GM10248 (cell line): ENCODE results near the gene KIF19.
"Not testable (repeated sequence)": the region's sequence is repeated elsewhere in the genome, so short reads cannot be mapped to it uniquely, and the experiment has no call there.

ENCODE experiments used
- CTCF ChIA-PET: fragments of 300-600 bp; sonication (Branson Sonifier 250); formaldehyde crosslinking; extraction: SDS; loops from one replicate; lab custom pipeline; 2021; ENCODE audit warnings: antibody characterized with exemption; lab: Yijun Ruan, JAX
- POLR2A ChIA-PET: fragments of 350-650 bp; sonication (Branson Sonifier 250); formaldehyde crosslinking; extraction: SDS; loops from one replicate; lab custom pipeline; 2020; ENCODE audit warnings: antibody characterized with exemption; lab: Yijun Ruan, JAX
- DNase-seq: peaks from one replicate; pipeline ENCODE4 v3.0.0; 2012; ENCODE audit errors: extremely low spot score
- TF ChIP-seq, protein P1 (sequence below): IDR thresholded peaks from 2 replicates; pipeline ENCODE4 v1.5.1; 2012; ENCODE audit warnings: mild to moderate bottlenecking, low read depth; ENCODE audit errors: extremely low read depth, missing control alignments, control extremely low read depth

KIF19 gene

DNA sequence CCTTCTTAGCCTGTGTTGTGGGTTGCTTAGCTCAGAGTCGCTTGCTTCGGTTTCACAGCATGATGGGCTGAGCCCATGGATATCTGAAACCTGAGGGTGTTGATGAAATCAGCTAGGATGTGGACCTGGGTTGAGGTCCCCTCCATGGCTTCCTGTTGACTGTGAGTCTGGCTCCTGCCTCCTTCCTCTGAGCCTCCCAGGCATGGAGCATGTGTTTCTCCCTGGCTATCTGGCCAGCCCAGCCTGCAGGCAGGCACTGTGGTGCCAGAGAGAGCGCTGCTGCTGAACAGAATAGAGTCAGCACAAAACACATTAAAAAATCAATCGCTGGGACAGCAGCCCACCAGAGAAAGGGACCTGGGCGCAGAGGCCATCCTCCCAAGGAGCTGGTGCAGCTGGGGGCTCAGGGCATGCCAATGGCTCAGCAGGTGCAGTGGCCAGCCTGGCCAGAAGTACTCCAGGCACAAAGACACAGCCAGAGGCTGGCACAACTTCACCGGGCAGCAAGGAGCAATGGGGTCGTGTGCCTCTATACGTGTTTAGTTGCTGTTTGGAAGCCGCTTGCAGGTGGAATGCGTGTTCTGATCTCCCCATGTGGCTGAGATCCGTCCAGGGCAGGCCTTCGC, 77.6 kb downstream of the KIF19 start:
- ChIA-PET CTCF (interaction anchor here (1.3 to 2.6 kb wide), 3 partner anchors 11 to 54 kb away, joined by 4 to 7 read pairs (median 5); no protein-coding TSS in a partner anchor), POLR2A (no interaction called here)
- DNase-seq: no peak
- TF ChIP-seq, protein P1, sequence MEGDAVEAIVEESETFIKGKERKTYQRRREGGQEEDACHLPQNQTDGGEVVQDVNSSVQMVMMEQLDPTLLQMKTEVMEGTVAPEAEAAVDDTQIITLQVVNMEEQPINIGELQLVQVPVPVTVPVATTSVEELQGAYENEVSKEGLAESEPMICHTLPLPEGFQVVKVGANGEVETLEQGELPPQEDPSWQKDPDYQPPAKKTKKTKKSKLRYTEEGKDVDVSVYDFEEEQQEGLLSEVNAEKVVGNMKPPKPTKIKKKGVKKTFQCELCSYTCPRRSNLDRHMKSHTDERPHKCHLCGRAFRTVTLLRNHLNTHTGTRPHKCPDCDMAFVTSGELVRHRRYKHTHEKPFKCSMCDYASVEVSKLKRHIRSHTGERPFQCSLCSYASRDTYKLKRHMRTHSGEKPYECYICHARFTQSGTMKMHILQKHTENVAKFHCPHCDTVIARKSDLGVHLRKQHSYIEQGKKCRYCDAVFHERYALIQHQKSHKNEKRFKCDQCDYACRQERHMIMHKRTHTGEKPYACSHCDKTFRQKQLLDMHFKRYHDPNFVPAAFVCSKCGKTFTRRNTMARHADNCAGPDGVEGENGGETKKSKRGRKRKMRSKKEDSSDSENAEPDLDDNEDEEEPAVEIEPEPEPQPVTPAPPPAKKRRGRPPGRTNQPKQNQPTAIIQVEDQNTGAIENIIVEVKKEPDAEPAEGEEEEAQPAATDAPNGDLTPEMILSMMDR: no peak

GRCh38 chr17:74404218-74404617, 78.2 kb downstream of the KIF19 start:
- ChIA-PET CTCF (interaction anchor here (1.0 to 2.6 kb wide), 3 partner anchors 11 to 53 kb away, joined by 3 to 7 read pairs (median 5); no protein-coding TSS in a partner anchor), POLR2A (no interaction called here)
- no peak for DNase-seq
- TF ChIP-seq, protein P1: no peak

DNA sequence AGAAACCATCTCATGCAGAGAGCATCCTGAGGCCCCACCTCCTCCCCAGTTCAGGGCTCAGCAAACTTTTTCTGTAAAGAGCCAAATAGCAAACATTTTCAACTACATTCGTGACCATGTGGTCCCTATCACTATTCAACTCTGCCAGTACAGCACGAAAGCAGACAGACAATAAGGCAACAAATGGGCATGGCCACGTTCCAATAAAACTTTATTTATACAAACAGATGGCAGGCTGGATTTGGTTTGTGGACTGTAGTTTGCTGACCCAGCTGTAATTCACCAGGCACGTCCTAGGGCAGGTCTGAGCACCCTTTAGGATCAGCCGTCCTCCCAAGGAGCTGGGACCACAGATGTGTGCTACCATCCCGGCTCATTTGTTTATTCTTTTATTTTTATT, 78.8 kb downstream of the KIF19 start:
- CTCF ChIA-PET: interaction anchor here (1.0 to 1.8 kb wide), 2 partner anchors 48 to 52 kb away, joined by 3 to 6 read pairs; no protein-coding TSS in a partner anchor

DNA sequence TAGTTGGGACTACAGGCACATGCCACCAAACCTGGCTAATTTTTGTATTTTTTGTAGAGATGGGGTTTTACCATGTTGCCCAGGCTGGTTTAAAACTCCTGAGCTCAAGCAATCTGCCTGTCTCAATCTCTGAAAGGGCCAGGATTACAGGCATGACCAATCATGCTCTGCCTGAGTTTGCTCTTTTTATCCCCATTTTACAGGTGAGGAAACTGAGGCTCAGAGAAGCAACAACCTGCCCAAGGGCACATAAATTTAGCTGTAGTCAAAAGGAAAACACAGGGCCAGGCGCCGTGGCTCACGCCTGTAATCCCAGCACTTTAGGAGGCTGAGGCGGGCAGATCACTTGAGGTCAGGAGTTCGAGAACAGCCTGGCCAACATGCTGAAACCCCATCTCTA, 79.3 kb downstream of the KIF19 start:
- POLR2A ChIA-PET, DNase-seq: not testable (repeated sequence)
- CTCF ChIA-PET: interaction anchor here (1.0 to 1.8 kb wide), 2 partner anchors 47 to 52 kb away, joined by 3 to 6 read pairs; no protein-coding TSS in a partner anchor

More for the DNA sequence above, 78.8 kb downstream of the KIF19 start:
- POLR2A ChIA-PET: no interaction called here
- TF ChIP-seq, protein P1: no peak
- no peak for DNase-seq
